HG03442 (cell line): ENCODE results near the gene RPL38.

Experiments used
- ATAC-seq: cut with Tn5 transposase; IDR thresholded peaks from one replicate; pipeline ENCODE4 v1.9.1; 2021; ENCODE audit warnings: mild to moderate bottlenecking, moderate library complexity; ENCODE audit not compliant: unreplicated experiment

The RPL38 gene

DNA sequence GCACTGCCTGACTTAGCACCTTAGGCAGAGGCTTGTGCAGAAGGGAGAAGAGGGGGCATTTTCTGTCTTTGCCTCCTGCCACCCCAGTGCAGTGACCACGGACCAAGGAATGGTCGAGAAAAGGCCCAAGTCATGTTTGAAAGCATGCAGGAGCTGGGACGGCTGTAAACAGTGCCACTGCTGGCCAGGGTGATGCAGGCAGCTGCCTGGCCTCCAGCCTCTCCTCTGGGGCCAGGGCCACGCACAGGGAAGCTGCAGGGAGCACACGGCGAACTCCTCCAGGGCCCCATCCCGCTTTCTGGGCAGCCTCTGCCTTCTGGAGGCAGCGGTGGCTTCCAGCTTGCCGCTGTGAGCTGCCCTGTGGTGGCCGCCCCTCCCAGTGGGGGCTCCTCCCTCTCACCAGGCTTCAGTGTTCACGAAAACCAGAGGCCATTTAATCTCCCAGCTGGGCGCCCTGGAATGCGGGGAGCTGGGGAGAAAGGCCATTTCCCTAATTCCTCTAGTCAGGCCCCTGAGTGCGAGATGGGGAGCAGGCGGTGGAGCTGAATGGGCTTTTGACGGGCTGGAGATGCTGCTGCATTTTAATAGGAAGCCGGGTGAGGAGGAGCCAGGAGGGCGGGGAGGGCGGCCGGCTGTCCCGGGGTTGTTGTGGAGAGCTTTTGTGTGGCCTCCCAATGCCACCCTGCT is 41.8 kb downstream of the RPL38 start:
- ATAC-seq, result no peak

DNA sequence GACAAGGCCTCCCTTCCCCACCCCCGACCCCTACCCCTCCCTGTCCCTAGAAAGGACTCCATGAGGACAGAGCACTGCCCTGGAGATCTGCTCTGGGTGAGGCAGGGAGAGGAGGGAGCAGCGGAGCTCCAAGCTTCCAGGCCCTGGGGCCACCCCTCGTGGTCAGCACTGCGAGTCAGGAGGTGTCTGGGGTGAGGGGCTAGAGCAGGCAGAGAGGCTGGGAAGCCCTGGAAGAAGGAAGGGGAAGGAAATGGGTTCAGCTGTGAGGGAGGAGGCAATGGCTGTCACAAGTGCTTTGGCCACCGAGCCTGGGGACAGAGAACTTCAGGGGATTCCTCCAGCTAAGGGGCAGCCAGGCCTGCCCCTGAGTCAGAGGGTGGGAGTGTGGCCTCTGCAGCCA is 42.4 kb downstream of the RPL38 start:
- no peak for ATAC-seq

DNA sequence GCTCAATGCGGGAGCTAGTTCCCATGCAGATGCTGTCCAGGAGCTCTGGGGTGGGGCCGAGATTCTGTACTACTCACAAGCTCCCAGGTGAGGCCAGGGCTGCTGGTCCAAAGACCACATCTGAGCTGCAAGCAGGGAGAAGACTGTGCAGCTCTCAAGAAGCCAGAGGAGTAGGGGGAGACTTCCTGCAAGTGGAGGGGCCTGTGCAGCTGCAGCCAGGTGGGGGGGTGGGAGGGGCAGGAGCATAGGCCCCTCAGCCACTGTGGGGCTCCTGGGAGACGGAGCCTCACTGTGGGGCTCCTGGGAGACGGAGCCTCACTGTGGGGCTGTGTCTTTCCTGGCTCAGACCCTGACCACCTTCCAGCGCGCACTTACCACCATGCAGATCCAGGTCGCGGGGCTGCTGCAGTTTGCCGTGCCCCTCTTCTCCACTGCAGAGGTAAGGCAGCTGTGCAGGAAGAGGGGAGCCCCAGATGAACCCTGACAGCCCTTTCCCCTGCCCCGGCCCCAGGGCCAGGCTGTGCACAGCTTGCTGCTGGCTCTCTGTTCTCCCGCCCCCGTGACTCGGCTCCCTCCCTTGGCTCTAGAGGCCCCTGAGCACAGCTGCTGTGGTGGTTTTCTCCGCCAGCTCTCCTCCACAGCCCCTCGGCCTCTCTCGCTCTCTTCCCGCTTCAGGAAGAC is 46.3 kb downstream of the RPL38 start:
- ATAC-seq, result no peak

DNA sequence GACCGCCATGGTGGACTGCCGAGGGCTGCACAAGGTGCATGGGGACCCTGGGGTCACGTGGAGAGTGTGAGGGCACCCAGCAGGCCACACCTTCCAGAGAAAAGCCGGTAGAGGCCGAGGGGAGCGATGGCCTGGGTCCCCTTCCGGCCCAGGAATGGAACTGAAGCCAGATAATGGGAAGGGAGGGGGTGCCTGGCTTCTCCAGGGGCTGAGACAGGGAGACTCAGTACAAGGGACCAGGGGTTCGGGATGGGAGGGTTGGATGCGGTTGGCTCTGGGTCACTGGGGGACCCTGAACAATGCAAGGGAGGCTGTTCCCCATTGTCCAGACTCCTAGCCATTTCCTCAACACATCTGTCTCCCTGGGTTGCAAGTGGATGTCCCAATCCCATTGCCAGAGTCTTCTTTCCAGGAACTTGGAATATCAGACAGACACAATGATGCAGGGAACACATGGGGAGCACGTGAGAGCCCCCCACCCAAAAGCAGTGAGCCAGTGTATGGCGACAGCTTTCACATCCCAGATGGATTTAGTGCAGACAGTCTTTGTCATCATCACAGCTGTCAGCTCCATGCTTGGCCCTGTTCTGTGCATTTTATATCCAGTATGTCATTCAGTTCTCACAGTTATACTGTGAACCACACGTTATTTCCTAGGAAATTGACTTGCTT is 47.0 kb downstream of the RPL38 start:
- ATAC-seq, result no peak

DNA sequence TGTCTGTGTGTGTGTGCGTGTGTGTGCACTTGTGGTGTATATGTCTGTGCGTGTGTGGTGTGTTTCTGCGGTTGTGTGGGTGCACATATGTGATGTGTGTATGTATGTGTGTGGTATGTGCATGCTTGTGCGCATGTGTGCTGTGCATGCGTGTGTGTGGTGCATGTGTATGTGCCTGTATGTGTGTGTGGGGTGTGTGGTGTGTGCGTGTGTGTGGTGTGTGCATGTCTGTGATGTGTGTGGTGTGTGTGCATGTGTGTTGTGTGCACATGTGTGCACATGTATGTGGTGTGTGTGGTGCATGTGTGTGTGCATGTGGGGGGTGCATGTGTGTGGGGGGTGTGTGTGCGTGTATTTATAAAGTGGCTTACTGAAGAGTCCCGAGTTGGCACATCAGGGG is 47.6 kb downstream of the RPL38 start:
- ATAC-seq, result no peak

DNA sequence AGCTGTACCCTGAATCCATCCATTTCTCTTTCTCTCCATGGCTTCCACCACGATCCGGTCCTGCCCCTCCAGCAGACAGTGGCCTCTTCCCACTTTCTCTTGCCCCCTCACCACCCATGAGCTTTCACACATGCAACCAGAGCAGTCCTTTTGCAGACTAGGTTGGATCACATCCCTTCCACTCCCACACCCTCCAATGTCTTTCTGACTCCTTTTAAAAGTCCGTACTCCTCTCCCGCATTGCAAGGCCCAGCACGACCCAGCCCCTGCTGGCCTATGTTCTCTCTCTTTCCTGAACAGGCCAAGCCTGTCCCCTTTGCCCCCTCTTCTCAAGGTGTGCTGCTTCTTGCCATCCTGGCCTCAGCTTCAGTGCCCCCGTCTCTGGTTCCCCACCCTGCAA is 48.1 kb downstream of the RPL38 start:
- ATAC-seq, result no peak

DNA sequence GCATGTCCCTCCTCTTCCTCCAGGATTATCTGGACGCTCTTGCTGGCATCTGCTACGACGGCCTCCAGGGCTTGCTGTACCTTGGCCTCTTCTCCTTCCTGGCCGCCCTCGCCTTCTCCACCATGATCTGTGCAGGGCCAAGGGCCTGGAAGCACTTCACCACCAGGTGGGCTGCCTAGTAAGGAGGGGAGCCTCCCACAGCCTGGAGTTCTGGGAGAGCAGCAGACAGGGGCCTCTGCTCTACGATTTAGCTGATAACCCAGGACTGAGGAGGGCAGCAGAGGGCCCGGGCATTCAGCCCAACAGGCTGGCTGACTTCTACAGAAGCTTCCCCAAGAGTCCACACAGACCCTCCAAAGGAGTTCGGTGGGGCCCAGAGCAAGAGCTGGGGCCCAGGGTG is 48.7 kb downstream of the RPL38 start:
- no peak for ATAC-seq

DNA sequence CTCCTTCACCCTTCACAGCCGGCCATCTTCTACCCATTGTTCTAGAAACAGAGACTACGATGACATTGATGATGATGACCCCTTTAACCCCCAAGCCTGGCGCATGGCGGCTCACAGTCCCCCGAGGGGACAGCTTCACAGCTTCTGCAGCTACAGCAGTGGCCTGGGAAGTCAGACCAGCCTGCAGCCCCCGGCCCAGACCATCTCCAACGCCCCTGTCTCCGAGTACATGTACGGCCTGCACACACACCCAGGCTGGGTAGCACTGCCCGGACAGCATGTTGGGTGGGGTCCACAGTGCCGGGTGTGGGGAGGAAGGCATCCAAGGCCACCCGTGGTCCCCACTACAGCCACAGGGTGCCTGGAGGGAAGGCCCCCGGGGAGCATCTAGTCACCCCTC is 49.6 kb downstream of the RPL38 start:
- ATAC-seq, result no peak

DNA sequence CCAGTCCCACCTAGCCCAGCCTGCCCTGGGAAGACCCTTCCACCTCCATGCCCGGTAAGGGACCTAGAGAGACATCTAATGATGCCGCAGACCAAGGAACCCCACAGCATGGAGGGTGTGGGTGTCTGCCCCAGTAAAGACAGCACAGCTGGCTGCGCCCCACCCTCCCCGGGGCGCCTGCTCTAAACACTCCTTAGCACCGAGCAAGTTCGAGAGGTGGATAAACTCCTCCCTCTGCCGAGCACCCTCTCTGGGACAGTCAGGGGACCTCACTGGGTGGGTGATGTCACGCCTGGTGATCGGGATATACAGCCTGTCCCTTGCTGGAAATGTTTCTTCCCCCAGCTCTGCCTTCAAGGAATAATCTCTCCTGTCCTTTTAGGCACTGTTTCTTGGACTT is 53.8 kb downstream of the RPL38 start:
- ATAC-seq, result no peak

DNA sequence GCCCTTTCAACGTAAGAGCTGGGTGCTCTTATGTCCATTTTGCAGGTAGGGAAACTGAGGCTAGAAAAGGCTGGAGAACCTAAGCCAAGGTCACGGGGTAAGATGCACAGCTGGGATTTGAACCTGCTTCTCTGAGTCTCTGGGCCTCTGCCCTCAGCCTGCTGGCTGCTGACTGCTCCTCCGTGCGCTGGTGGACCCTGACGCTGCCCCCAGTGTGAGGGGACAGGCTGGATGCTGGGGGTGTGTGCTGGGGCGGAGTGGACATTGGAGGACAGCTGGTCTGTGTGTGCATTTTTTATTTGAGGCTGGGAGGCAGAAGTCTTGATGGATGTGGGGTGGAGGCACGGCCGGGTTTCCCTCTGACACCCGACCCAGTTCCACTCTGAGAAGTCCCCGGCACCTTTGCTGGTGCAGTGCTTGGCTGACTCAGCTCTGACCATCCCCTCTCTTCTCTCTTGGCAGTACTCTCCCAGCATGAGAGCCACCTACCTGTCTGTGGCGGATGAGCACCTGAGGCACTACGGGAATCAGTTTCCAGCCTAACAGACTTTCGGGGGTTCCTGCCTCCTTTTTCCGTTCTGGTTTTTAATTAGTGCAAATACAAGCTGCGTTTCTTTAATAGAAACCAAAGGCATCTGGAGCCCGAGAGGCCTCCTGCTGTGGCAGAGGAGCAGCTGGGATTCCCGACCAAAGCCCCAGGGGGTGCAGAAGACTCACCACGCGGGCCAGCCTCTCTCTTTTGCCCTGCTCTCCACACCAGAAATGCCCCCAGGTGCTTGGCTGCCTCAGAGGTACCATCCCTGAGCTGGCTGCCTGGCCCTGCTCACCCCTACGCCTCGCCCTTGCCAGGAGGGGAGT is 56.4 kb downstream of the RPL38 start:
- no peak for ATAC-seq
